Bronchial epithelial cell (primary cell): ENCODE data around the gene NXN. TPM values are rescaled to one million over a fixed set of nuclear protein-coding genes. Genes with fewer than 3 reads are reported as not detected.
"Not testable (repeated sequence)": the region's sequence is repeated elsewhere in the genome, so short reads cannot be mapped to it uniquely, and the experiment has no call there.

Source experiments
- DNase-seq: peaks from one replicate; pipeline ENCODE4 v3.0.0-alpha.2; 2010; ENCODE audit warnings: low read depth
- FAIRE-seq: peaks from 2 replicates; lab custom pipeline; 2011; peaks lifted over from hg19 to GRCh38; lab: Jason Lieb, UNC
- H3K27me3 ChIP-seq: 2 replicates; pipeline ENCODE4 v1.5.1; 2011; ENCODE audit warnings: low read length; ENCODE audit not compliant: control insufficient read depth, insufficient read depth
- H3K36me3 ChIP-seq: 2 replicates; pipeline ENCODE4 v1.5.1; 2011; ENCODE audit warnings: low read length; ENCODE audit not compliant: control insufficient read depth, insufficient read depth
- H3K4me3 ChIP-seq: 2 replicates; pipeline ENCODE4 v1.5.1; 2011; ENCODE audit warnings: mild to moderate bottlenecking, low read depth, low read length, control low read depth
- CTCF ChIP-seq: IDR thresholded peaks from 2 replicates; pipeline ENCODE4 v1.5.1; 2011; ENCODE audit warnings: mild to moderate bottlenecking, moderate library complexity, low read length, control low read depth, inconsistent platforms; ENCODE audit not compliant: insufficient read depth, severe bottlenecking
- total RNA-seq: library from RNA; depleted of rRNA; stranded (reverse); fragments of >200 nt; gene quantifications from 2 replicates; pipeline ENCODE4 v1.2.1, GENCODE V29; 2014

Gene NXN
- total RNA-seq, 1 donor from 2014 or later = 70.3 TPM

DNA sequence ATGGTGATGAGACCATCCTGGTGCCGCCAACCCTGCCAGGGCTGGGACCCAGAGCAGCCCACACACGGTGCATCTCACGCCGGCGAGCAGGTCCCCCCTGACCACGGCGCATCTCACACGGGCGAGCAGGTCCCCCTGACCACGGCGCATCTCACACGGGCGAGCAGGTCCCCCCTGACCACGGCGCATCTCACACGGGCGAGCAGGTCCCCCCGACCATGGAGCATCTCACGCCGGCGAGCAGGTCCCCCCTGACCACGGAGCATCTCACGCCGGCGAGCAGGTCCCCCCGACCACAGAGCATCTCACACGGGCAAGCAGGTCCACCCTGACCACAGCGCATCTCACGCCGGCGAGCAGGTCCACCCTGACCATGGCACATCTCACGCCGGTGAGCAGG, 138.3 kb downstream of the NXN start:
- peaks cover 2% of the 10 kb centered on the region for H3K36me3 ChIP-seq
- FAIRE-seq = peak; percentile 99

DNA sequence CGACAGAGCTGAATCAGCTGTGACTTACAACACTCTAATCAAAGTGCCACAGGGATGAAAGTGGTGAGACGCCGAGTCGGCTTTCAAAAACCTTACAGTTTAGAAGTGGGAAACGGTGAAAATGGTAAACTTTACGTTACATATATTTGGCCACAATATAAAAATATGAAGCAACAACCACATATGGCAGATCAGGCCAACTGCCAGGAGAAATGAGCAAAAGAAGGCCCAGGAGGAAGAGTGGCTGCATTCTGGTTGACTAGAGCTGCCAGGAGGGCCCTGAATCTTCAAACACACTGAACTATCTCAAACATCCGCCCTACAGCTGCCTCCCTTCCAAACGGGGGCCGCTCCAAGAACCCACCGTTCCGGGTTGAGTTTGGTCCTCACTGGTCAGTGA, 141.1 kb downstream of the NXN start:
- H3K36me3 ChIP-seq = peaks cover 2% of the 10 kb centered on the region
- FAIRE-seq (no peak), DNase-seq (no peak)
- no peak overlapping the region for H3K4me3 ChIP-seq
- TF ChIP-seq CTCF = no peak
- H3K27me3 ChIP-seq = no peaks in the 10 kb centered on the region

More for the DNA sequence above, 138.3 kb downstream of the NXN start:
- no peak for DNase-seq
- H3K4me3 ChIP-seq = no peak overlapping the region
- H3K27me3 ChIP-seq = no peaks in the 10 kb centered on the region
- TF ChIP-seq CTCF = no peak

DNA sequence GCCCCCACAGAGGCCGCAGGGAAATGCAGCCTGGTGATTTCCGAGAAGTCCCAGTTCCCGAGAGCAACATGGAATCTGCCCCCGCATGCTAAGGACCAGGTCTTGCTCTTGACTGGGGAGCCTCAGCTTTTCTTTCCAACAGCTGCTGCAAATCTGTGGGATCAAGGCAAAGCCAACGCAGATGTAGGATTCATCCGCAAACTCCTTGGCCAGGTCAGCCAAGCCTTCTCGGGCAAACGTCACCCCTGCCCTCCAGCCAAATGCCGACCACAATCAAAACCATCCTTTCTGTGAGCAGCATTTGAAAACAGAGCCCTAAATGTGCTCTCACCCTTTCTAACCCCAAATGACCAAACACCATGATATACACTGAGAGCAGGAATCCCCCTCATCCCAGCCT, 143.4 kb downstream of the NXN start:
- DNase-seq = no peak
- H3K4me3 ChIP-seq = no peak overlapping the region
- peaks cover 2% of the 10 kb centered on the region for H3K36me3 ChIP-seq
- H3K27me3 ChIP-seq = no peaks in the 10 kb centered on the region
- TF ChIP-seq CTCF = no peak
- no peak for FAIRE-seq

GRCh38 chr17:835721-836120, 143.9 kb downstream of the NXN start:
- not testable (repeated sequence) for H3K4me3 ChIP-seq, DNase-seq, FAIRE-seq, H3K36me3 ChIP-seq, H3K27me3 ChIP-seq

- Histone ChIP-seq H3K4me3 (no peak overlapping the region), H3K36me3 (peaks cover 2% of the 10 kb centered on the region), H3K27me3 (no peaks in the 10 kb centered on the region)
- no peak for FAIRE-seq
- no peak for DNase-seq
- TF ChIP-seq CTCF = no peak
Observed at GRCh38 chr17:835263-835662, 144.3 kb downstream of the NXN start.

- TF ChIP-seq CTCF = no peak
- DNase-seq (no peak), FAIRE-seq (no peak)
- Histone ChIP-seq H3K4me3 (no peak overlapping the region), H3K27me3 (no peaks in the 10 kb centered on the region), H3K36me3 (peaks cover 2% of the 10 kb centered on the region)
Observed at GRCh38 chr17:834136-834535, 145.4 kb downstream of the NXN start.
